ENCODE results near the gene NOG. TPM values are rescaled to one million over a fixed set of nuclear protein-coding genes. Genes with fewer than 3 reads are reported as not detected.

NOG gene
- total and polyA plus RNA-seq, 10 of the 15 experiments (the other 5 are each of a cell fraction or from before 2014, with no cell fraction given) = 0.10 TPM; not detected in 9

DNA sequence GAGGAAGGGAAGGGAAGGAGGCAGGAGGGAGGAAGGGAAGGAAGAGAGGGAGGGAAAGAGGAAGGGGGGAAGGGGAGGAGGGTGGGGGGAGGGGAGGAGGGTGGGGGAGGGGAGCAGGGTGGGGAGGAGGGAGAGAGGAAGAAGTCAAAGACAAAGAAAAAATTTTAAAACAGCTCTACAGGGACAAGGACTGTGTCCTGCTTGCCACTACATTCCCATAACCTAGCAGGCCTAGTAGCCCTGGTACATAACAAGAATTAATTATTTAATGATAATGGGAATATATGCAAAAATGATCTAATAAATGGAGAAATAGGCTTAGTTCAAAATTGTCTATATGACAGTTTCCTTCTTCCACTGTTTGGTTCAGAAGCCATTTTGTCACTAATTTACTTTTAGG, 47.6 kb upstream of the NOG start:
- H3K36me3 ChIP-seq (ENCODE audit: control insufficient read depth in 2 of 2, insufficient read depth in 2 of 2, low read length in 1 of 2) = no peaks in the 10 kb centered on the region
- no peak overlapping the region for H3K27ac ChIP-seq (ENCODE audit: control insufficient read depth, insufficient read depth)
- RAD21 ChIA-PET (ENCODE audit: unreplicated experiment) = no interaction called here
- no peaks in the 10 kb centered on the region for H4K20me1 ChIP-seq (ENCODE audit: control insufficient read depth, insufficient read depth)
- H3K79me2 ChIP-seq (ENCODE audit: control insufficient read depth, insufficient read depth, low read length) = no peaks in the 10 kb centered on the region
- no peaks in the 10 kb centered on the region for H3K9me3 ChIP-seq (replicated peaks; ENCODE audit: control insufficient read depth, insufficient read depth, low read length)
- TF ChIP-seq KDM1A (IDR thresholded peaks at IDR 0.05; ENCODE audit: borderline replicate concordance) = no peak
- TF ChIP-seq ZNF24 (IDR thresholded peaks at IDR 0.05) = no peak
- TF ChIP-seq SRF (IDR thresholded peaks at IDR 0.05; ENCODE audit: low read depth in 2 of 2, low read length in 2 of 2) = no peak
- no peak for TF ChIP-seq NRF1 (conservative IDR thresholded peaks at IDR 0.05; ENCODE audit: low read depth, low read length)
- no peak for TF ChIP-seq ZNF622 (IDR thresholded peaks at IDR 0.05)
- no peak for TF ChIP-seq SIX5 (IDR thresholded peaks at IDR 0.05; ENCODE audit: low read depth, low read length, severe bottlenecking)
- no peak for TF ChIP-seq RUNX3 (IDR thresholded peaks at IDR 0.05; ENCODE audit: low read length)
- TF ChIP-seq, protein P1, sequence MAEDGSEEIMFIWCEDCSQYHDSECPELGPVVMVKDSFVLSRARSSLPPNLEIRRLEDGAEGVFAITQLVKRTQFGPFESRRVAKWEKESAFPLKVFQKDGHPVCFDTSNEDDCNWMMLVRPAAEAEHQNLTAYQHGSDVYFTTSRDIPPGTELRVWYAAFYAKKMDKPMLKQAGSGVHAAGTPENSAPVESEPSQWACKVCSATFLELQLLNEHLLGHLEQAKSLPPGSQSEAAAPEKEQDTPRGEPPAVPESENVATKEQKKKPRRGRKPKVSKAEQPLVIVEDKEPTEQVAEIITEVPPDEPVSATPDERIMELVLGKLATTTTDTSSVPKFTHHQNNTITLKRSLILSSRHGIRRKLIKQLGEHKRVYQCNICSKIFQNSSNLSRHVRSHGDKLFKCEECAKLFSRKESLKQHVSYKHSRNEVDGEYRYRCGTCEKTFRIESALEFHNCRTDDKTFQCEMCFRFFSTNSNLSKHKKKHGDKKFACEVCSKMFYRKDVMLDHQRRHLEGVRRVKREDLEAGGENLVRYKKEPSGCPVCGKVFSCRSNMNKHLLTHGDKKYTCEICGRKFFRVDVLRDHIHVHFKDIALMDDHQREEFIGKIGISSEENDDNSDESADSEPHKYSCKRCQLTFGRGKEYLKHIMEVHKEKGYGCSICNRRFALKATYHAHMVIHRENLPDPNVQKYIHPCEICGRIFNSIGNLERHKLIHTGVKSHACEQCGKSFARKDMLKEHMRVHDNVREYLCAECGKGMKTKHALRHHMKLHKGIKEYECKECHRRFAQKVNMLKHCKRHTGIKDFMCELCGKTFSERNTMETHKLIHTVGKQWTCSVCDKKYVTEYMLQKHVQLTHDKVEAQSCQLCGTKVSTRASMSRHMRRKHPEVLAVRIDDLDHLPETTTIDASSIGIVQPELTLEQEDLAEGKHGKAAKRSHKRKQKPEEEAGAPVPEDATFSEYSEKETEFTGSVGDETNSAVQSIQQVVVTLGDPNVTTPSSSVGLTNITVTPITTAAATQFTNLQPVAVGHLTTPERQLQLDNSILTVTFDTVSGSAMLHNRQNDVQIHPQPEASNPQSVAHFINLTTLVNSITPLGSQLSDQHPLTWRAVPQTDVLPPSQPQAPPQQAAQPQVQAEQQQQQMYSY (CRISPR knock-in tag; IDR thresholded peaks at IDR 0.05) = no peak
- no peak for TF ChIP-seq MTA2 (IDR thresholded peaks at IDR 0.05; ENCODE audit: low read depth)
- TF ChIP-seq CHD1 (IDR thresholded peaks at IDR 0.05; ENCODE audit: low read depth, low read length) = no peak
- no peak for TF ChIP-seq ZNF384 (IDR thresholded peaks at IDR 0.05; ENCODE audit: borderline replicate concordance, low read depth, low read length)
- ATAC-seq (no peak), FAIRE-seq (no peak), DNase-seq (ENCODE audit: low read depth, low spot score) (no peak)
- H3K4me2 ChIP-seq (ENCODE audit: control insufficient read depth, insufficient read depth) = no peak overlapping the region
- no peaks in the 10 kb centered on the region; a peak in 1 of 4 replicates for H3K27me3 ChIP-seq (replicated peaks in 1 of 2; ENCODE audit: control insufficient read depth in 2 of 2, insufficient read depth in 2 of 2, low read length in 1 of 2)
- intact Hi-C loops (cut with micrococcal nuclease; ENCODE audit: unreplicated experiment) (no loop called here), in situ Hi-C loops (cut with MboI) (no loop called here)
- no peak overlapping the region for H3K4me3 ChIP-seq
- no TSS peak for BruUV-seq (replicated peaks)
- POLR2A ChIA-PET = no interaction called here
- CTCF ChIA-PET = no interaction called here
- no peak overlapping the region for H2AFZ ChIP-seq (ENCODE audit: control insufficient read depth, low read depth, low read length)
- SMC1A ChIA-PET (ENCODE audit: uncharacterized antibody, unreplicated experiment) = no interaction called here
- no peaks in the 10 kb centered on the region for H3K4me1 ChIP-seq (ENCODE audit: control insufficient read depth, insufficient read depth, low read length)
- H3K9ac ChIP-seq (ENCODE audit: control insufficient read depth, insufficient read depth, low read length) = no peak overlapping the region
